ENCODE results near the gene IGHMBP2.
"Not testable (repeated sequence)": the region's sequence is repeated elsewhere in the genome, so short reads cannot be mapped to it uniquely, and the experiment has no call there.

Gene IGHMBP2

GRCh38 chr11:68878022-68878421 lies 25.7 kb upstream of the IGHMBP2 start:
- no peaks in the 10 kb centered on the region for H3K36me3 Mint-ChIP-seq
- no peak overlapping the region for H3K4me3 Mint-ChIP-seq
- H3K27ac Mint-ChIP-seq, result no peak overlapping the region
- H3K4me1 Mint-ChIP-seq, result no peaks in the 10 kb centered on the region
- peaks cover 1% of the 10 kb centered on the region for H3K27me3 Mint-ChIP-seq
- no peaks in the 10 kb centered on the region for H3K9me3 Mint-ChIP-seq

- no peaks in the 10 kb centered on the region for H3K9me3 Mint-ChIP-seq
- H3K4me1 Mint-ChIP-seq, result no peaks in the 10 kb centered on the region
- H3K4me3 Mint-ChIP-seq, result no peak overlapping the region
- no peak overlapping the region for H3K27ac Mint-ChIP-seq
- no peaks in the 10 kb centered on the region for H3K36me3 Mint-ChIP-seq
- no peaks in the 10 kb centered on the region for H3K27me3 Mint-ChIP-seq
These were observed 22.8 kb upstream of the IGHMBP2 start for GRCh38 chr11:68880851-68881250.

GRCh38 chr11:68881320-68881719 lies 22.4 kb upstream of the IGHMBP2 start:
- no peaks in the 10 kb centered on the region for H3K4me1 Mint-ChIP-seq
- no peak overlapping the region for H3K4me3 Mint-ChIP-seq
- H3K27me3 Mint-ChIP-seq, result no peaks in the 10 kb centered on the region
- H3K36me3 Mint-ChIP-seq, result no peaks in the 10 kb centered on the region
- no peaks in the 10 kb centered on the region for H3K9me3 Mint-ChIP-seq
- H3K27ac Mint-ChIP-seq, result no peak overlapping the region

DNA sequence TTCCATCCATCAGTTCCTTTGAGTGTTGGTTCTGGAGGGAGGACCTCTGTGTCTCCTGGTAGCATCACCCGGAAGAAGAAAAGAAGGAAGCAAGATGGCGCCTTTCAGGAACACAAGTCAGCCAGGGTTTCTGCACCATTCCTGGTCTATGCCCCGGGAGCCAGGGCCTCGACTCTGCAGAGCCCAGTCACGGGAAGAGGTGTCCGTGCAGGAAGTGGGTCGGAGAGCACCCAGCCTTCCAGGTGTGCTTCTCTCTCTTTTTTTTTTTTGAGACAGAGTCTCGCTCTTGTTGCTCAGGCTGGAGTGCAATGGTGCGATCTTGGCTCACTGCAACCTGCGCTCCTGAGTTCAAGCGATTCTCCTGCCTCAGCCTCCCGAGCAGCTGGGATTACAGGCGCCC lies 21.3 kb upstream of the IGHMBP2 start:
- H3K27me3 Mint-ChIP-seq, result no peaks in the 10 kb centered on the region
- H3K4me1 Mint-ChIP-seq, result no peaks in the 10 kb centered on the region
- no peak overlapping the region for H3K27ac Mint-ChIP-seq
- no peak overlapping the region for H3K4me3 Mint-ChIP-seq
- H3K36me3 Mint-ChIP-seq, result no peaks in the 10 kb centered on the region
- no peaks in the 10 kb centered on the region for H3K9me3 Mint-ChIP-seq

- H3K36me3 Mint-ChIP-seq, H3K4me1 Mint-ChIP-seq, H3K27me3 Mint-ChIP-seq, H3K9me3 Mint-ChIP-seq, H3K27ac Mint-ChIP-seq, H3K4me3 Mint-ChIP-seq: not testable (repeated sequence)
These were observed 18.9 kb upstream of the IGHMBP2 start for GRCh38 chr11:68884827-68885226.

DNA sequence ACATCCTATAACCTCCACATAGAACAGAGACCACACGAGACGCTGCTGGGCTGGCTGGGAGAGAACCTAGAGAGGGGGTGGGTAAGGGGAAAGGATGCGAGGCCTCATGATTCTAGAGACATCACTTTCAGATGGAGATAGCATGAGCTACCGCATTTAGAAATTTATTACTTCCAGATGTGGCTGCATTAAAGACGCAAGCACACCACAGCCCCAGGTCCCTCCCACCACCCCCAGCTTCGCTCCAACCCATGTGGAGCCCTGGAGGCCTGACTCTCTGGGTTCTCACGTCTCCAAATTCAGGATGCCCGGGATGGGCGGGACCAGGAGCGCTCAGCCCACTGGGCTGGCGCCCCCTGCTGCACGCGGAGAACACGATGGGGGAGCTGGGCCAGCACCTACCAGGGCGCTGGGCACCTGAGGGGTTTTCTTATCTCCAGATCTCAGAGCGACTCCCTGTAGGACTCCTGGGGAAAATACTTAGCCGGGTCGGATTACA lies 13.7 kb upstream of the IGHMBP2 start:
- Mint-ChIP-seq H3K36me3 (peaks cover 7% of the 10 kb centered on the region), H3K4me3 (no peak overlapping the region), H3K27me3 (no peaks in the 10 kb centered on the region), H3K4me1 (no peaks in the 10 kb centered on the region), H3K9me3 (no peaks in the 10 kb centered on the region), H3K27ac (no peak overlapping the region)

DNA sequence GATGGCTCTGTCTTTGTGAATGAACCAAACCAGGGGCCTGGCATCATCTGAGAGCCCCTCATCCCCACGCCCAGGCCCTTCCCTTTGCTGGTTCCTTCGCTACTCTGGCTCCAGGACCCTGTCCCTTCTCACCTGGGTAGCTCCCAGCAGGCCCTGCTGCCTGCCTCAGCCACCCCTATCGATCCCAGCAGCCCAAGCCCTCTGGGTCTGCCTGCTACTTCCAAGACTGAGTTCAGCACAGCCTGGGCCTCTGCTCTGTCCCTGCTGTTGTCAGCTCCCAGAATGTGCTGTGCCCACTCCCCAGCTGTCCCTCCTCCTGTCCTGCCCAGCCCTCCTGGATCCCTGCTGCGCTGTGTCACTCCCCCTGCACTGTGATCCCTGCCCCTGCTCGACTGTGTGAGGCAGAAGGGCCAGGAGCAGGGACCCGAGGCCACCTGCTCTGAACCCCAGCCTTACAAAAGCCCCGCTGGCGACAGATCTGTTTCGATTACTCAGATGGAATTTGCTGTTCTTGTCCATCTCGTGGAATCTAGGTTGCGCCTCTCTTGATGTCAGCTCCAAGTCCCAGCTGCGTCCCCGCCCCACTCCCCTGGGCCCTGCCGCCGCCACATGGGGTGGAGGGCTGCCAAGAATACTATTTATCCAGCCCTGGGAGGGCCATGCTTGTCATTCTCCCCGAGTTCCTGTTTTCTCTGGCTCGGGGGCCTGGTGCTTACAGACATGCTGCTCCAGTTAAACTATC lies 13.0 kb upstream of the IGHMBP2 start:
- no peaks in the 10 kb centered on the region for H3K27me3 Mint-ChIP-seq
- no peaks in the 10 kb centered on the region for H3K4me1 Mint-ChIP-seq
- H3K27ac Mint-ChIP-seq, result no peak overlapping the region
- H3K9me3 Mint-ChIP-seq, result no peaks in the 10 kb centered on the region
- no peak overlapping the region for H3K4me3 Mint-ChIP-seq
- H3K36me3 Mint-ChIP-seq, result peaks cover 7% of the 10 kb centered on the region

DNA sequence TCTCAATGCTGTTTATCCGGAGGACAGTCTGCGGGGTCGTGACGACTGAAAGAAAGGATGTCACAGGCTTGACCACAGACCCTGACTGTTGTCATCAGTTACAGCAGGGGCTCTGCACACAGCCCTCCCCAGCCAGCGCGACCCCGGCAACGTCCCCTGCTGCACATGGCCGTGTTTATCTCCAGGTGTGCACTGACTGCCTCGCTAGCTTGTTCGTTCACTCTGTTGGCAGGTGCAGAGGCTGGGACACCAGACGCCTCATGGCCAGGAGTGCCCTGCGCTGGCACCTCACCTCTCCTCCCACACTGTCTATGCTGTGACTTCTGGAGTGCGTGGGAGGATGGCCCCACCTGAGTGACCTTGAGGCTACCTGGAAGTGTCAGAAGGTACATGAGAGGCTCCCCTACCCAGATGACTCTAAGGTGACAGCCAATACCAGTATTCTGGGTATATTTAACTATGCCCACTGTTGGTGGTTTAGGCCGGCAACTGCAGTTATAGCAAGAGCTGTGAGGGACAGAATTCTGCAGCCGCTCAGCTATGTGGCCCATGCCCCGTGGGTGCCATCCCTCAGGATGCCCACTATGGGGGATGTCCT lies 12.2 kb upstream of the IGHMBP2 start:
- H3K9me3 Mint-ChIP-seq, result no peaks in the 10 kb centered on the region
- no peaks in the 10 kb centered on the region for H3K4me1 Mint-ChIP-seq
- no peaks in the 10 kb centered on the region for H3K27me3 Mint-ChIP-seq
- no peak overlapping the region for H3K27ac Mint-ChIP-seq
- peaks cover 7% of the 10 kb centered on the region for H3K36me3 Mint-ChIP-seq
- no peak overlapping the region for H3K4me3 Mint-ChIP-seq

DNA sequence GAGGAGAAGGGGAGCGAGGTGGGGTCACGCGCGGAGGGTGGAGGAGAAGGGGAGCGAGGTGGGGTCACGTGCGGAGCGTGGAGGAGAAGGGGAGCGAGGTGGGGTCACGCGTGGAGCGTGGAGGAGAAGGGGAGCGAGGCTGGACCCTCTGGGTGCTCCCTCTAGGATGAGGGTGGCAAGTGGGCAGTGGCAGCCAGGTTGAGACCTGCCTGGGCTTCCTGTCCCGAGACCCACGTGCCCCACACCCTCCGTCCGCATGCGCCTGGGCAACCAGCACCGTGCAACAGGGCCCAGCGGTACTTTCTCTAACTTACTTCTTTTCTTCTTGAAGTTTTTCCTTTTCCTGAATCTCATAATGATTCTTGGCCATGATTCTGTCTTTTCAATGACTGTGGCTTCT lies 11.1 kb upstream of the IGHMBP2 start:
- Mint-ChIP-seq H3K27ac (peak overlapping the region; percentile 23), H3K4me3 (no peak overlapping the region), H3K36me3 (peaks cover 7% of the 10 kb centered on the region), H3K27me3 (no peaks in the 10 kb centered on the region), H3K9me3 (no peaks in the 10 kb centered on the region), H3K4me1 (no peaks in the 10 kb centered on the region)

DNA sequence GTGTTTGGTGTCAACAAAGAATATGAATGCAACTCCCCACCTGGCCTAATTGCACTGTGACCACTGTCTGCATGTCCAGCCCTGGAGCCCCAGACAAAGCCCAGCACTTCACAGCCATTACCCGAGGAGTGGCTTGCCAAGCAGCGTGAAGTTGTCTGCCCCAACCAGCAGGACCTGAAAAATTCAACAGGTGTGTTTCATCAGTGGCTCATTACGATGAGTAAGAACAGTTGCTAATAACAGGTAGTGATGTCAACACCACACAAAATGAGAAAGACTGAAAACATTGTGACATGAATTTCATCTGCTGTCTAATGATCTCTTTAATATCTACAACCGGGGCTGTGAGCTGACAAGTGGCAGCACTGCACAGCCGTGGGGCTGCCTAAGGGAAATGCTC lies 10.4 kb upstream of the IGHMBP2 start:
- H3K4me3 Mint-ChIP-seq, result no peak overlapping the region
- H3K27me3 Mint-ChIP-seq, result no peaks in the 10 kb centered on the region
- peaks cover 7% of the 10 kb centered on the region for H3K36me3 Mint-ChIP-seq
- H3K9me3 Mint-ChIP-seq, result no peaks in the 10 kb centered on the region
- no peaks in the 10 kb centered on the region for H3K4me1 Mint-ChIP-seq
- H3K27ac Mint-ChIP-seq, result no peak overlapping the region

DNA sequence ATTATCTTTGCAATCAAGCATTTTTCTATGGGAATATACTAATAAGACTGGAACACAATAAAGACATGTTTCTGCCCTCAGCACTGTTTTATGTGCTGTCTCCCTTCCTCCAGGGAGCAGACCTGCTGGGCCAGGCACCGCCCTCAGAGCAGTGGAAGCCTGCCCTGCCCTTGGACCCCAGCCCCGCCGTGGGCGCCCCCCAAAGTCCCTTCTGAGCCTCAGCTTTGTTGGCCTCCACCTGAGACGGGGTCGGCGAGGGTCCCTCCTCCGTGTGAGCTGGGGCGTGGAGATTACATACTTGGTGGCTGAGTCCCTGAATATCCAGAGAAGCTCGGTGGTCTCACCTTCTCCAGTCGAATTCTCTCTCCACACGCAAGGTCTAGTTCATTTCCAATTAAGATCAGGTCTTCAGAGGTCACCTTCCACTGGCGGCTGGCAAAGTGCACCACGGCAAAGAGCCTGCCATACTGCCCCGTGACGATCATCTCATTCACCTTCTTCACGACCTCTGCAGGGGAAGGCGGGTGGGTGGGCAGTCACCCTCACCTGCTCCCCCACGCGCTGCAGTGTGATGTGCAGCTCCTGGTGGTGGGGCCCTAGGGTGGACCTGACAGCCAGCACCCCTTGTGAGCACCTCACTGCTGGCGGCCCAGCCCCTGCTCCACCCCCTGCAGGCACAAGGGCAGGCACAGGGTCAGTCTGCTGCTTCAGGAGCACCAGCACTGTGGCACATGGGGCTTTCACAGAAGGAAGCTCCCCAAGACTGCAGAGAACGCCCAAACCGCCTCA lies 7.3 kb upstream of the IGHMBP2 start:
- peaks cover under 1% of the 10 kb centered on the region for H3K4me1 Mint-ChIP-seq
- no peaks in the 10 kb centered on the region for H3K9me3 Mint-ChIP-seq
- H3K4me3 Mint-ChIP-seq, result no peak overlapping the region
- H3K36me3 Mint-ChIP-seq, result peaks cover 5% of the 10 kb centered on the region
- H3K27me3 Mint-ChIP-seq, result no peaks in the 10 kb centered on the region
- H3K27ac Mint-ChIP-seq, result no peak overlapping the region

GRCh38 chr11:68897441-68897840 lies 6.2 kb upstream of the IGHMBP2 start:
- no peak overlapping the region for H3K4me3 Mint-ChIP-seq
- no peaks in the 10 kb centered on the region for H3K9me3 Mint-ChIP-seq
- H3K4me1 Mint-ChIP-seq, result peaks cover 11% of the 10 kb centered on the region
- peaks cover 5% of the 10 kb centered on the region for H3K36me3 Mint-ChIP-seq
- no peaks in the 10 kb centered on the region for H3K27me3 Mint-ChIP-seq
- H3K27ac Mint-ChIP-seq, result no peak overlapping the region

DNA sequence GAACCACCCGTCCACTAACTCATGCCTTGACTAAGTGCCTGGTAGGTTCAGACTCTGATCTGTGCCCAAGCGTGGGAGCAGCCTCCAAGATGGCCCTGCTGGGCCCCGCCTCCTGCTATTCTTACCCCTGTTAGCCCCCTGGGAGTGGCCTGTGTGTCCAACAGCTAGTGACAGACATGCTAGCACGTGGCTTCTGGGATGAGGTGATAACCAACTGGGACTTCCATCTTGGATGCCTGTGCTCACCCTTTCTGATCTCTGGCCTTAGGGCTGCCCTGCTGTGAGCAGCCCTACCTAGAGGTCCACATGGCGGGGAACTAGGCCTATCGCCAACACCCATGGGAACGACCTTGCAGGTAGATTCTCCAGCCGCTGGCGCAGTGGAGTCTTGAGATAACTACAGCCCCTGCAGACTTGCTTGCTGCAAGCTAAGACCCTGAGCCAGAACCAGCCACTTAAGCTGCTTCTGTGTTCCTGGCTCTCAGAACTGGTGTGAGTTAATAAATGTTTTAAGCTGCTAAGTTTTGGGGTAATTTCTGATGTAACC lies 2.8 kb upstream of the IGHMBP2 start:
- no peaks in the 10 kb centered on the region for H3K9me3 Mint-ChIP-seq
- H3K27ac Mint-ChIP-seq, result no peak overlapping the region
- no peak overlapping the region for H3K4me3 Mint-ChIP-seq
- H3K36me3 Mint-ChIP-seq, result peaks cover 5% of the 10 kb centered on the region
- H3K4me1 Mint-ChIP-seq, result peaks cover 35% of the 10 kb centered on the region
- no peaks in the 10 kb centered on the region for H3K27me3 Mint-ChIP-seq

DNA sequence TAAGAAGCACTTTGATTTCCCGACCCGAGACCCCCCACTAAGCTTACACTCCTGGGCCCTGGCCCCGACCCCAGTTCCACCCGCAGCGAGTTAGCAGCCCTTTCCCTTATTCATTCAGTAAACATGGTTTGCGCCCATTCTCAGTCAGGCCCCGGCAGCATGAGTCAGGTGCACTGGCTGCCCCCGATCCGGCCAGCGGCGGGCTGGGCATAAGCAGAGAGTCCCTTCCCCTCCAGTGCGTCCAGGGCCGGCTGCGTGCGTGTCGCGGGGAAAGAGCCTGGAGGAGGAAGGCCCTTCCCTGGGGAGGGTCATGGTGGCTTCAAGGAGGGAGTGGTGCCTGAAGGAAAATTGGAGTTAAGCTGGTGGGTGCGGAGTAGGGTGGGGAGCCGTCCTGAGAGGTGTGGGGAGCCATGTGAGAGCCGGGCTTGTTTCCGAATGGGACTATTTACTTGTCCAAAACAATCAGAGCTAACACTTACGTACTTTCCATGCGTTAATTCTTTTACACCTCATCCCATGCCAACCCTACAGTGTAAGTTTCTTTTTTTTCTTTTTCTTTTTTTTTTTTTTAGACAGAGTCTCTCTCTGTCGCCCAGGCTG lies 657 bp downstream of the IGHMBP2 start:
- Mint-ChIP-seq H3K36me3 (peaks cover 8% of the 10 kb centered on the region), H3K9me3 (no peaks in the 10 kb centered on the region), H3K4me1 (peaks cover 38% of the 10 kb centered on the region), H3K27me3 (no peaks in the 10 kb centered on the region), H3K4me3 (peak overlapping the region; percentile 95), H3K27ac (peak overlapping the region; percentile 88)

All from activated naive CD4-positive, alpha-beta T cell treated with anti-CD3 and anti-CD28 coated beads, Interleukin-2, amount 50 U/mL, for 24 hours (primary cell).